ENCODE results near the gene ITGBL1.

The ITGBL1 gene

GRCh38 chr13:101739382-101740178 is 287.1 kb downstream of the ITGBL1 start:
- FAIRE-seq (no peak), DNase-seq (ENCODE audit: low spot score) (no peak)

GRCh38 chr13:101746513-101746912 is 294.0 kb downstream of the ITGBL1 start:
- FAIRE-seq: no peak
- no peak for DNase-seq (ENCODE audit: low spot score)

- FAIRE-seq (no peak), DNase-seq (ENCODE audit: low spot score) (no peak)
These were observed 294.6 kb downstream of the ITGBL1 start for GRCh38 chr13:101747039-101747438.

- FAIRE-seq: no peak
- no peak for DNase-seq (ENCODE audit: low spot score)
These were observed 297.1 kb downstream of the ITGBL1 start for GRCh38 chr13:101749584-101749983.

- FAIRE-seq (no peak), DNase-seq (ENCODE audit: low spot score) (no peak)
These were observed 299.0 kb downstream of the ITGBL1 start for GRCh38 chr13:101751488-101751887.

GRCh38 chr13:101752432-101752831 is 300.0 kb downstream of the ITGBL1 start:
- no peak for FAIRE-seq
- no peak for DNase-seq (ENCODE audit: low spot score)

- no peak for FAIRE-seq
These were observed 302.9 kb downstream of the ITGBL1 start for GRCh38 chr13:101755228-101755887.

GRCh38 chr13:101757446-101758039 is 305.1 kb downstream of the ITGBL1 start:
- FAIRE-seq: no peak

More at GRCh38 chr13:101755228-101755887, 302.9 kb downstream of the ITGBL1 start:
- no peak for DNase-seq (ENCODE audit: low spot score)

GRCh38 chr13:101763191-101763590 is 310.7 kb downstream of the ITGBL1 start:
- DNase-seq (ENCODE audit: low spot score): no peak
- FAIRE-seq: no peak

More at GRCh38 chr13:101757446-101758039, 305.1 kb downstream of the ITGBL1 start:
- peak; percentile 18 for DNase-seq (ENCODE audit: low spot score)

All from urothelium cell line (cell line).